Measurements from ENCODE around the gene BMP10.

BMP10 gene

GRCh38 chr2:68817306-68817705 lies 53.9 kb downstream of the BMP10 start:
- no peak for DNase-seq (ENCODE audit: low read depth in 2 of 2)
